Upper lobe of left lung (tissue), 4 donors: ENCODE data around the gene ASMTL.

Experiments
- CTCF ChIP-seq, 6 experiments: fragments of 450-650 bp in 4 of 6; fragments of 200-600 bp in 2 of 6; sonication (generic) in 2 of 6; IDR thresholded peaks; one replicate each; pipeline ENCODE4 v1.5.1; 2016 to 2019; ENCODE audit warnings: antibody characterized with exemption in 6 of 6
- EP300 ChIP-seq, 4 donors: sonication (generic); formaldehyde crosslinking; IDR thresholded peaks; one replicate each; pipeline ENCODE4 v1.5.1; 2017; ENCODE audit warnings: antibody characterized with exemption in 4 of 4, control low read depth in 2 of 4
- POLR2A ChIP-seq, 4 donors: fragments of 450-650 bp; IDR thresholded peaks; one replicate each; pipeline ENCODE4 v1.5.1; 2016 to 2017; ENCODE audit warnings: antibody characterized with exemption in 4 of 4, mild to moderate bottlenecking in 2 of 4
- POLR2AphosphoS5 ChIP-seq, 2 donors: sonication (generic); formaldehyde crosslinking; IDR thresholded peaks; one replicate each; pipeline ENCODE4 v1.5.1; 2017; ENCODE audit warnings: antibody characterized with exemption in 2 of 2

- TF ChIP-seq POLR2A (IDR thresholded peaks at IDR 0.05) (no peak), CTCF (IDR thresholded peaks at IDR 0.05) (no peak), EP300 (IDR thresholded peaks at IDR 0.05) (no peak), POLR2AphosphoS5 (IDR thresholded peaks at IDR 0.05) (no peak)
These were observed 9.9 kb downstream of the ASMTL start for GRCh38 chrX:1442724-1443367.
